GM19455 (cell line): Measurements from ENCODE around the gene CARMIL1.

ENCODE experiments used
- ATAC-seq: cut with Tn5 transposase; IDR thresholded peaks from one replicate; pipeline ENCODE4 v1.9.1; 2021; ENCODE audit not compliant: unreplicated experiment

The CARMIL1 gene

DNA sequence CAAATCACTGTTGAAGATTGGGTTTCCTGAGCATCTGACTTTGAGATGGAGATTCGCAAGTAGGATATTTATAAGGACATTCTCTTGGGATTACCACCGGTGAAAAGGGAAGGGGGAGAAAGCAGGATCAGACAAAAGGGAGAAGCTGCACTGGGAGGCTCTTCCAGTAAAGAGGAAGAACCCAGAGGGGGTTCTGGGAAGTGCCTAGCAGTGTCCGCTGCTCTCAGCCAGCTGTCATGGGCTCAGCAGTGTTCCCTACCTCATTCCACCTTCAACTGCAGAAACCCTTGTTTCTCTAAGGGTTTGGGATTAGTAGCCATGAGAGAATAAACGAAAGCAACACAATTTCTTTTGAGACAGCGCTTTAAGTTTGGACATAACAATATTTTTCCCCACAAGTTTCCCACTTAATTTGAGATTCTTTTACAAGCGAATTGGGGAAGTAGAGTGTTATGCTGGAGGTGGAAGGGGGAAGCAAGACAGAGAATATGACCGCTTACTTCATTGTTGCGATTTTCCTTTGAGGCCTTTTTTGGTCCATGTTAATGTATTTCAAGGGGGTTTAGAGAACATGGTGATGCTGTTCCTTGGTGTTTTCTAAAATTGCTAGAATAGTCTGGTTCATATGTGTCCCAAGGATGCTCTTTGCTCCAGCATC, 218.3 kb downstream of the CARMIL1 start:
- ATAC-seq, result no peak

GRCh38 chr6:25498505-25498904, 219.3 kb downstream of the CARMIL1 start:
- ATAC-seq, result no peak

GRCh38 chr6:25499615-25500235, 220.6 kb downstream of the CARMIL1 start:
- no peak for ATAC-seq

GRCh38 chr6:25503686-25504085, 224.5 kb downstream of the CARMIL1 start:
- ATAC-seq, result no peak

DNA sequence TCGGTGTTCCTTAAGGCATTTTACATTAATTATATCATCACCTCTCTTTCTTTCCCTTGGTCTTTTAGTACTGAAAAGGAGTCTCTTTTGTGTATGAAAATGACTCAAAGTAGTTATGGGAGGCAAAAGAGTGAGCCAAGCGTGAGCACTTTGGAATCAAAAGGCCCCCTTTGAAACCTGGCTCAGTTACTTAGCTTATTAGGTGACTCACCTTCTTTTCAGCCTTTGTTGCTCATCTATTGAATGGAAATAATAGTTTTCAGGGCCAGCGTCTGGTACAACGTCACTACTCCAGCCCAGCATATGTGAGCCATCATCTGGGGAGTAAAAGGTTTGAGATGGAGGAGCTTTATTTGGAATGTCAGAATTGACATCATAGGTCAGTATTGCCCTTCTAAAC, 225.5 kb downstream of the CARMIL1 start:
- ATAC-seq, result no peak

DNA sequence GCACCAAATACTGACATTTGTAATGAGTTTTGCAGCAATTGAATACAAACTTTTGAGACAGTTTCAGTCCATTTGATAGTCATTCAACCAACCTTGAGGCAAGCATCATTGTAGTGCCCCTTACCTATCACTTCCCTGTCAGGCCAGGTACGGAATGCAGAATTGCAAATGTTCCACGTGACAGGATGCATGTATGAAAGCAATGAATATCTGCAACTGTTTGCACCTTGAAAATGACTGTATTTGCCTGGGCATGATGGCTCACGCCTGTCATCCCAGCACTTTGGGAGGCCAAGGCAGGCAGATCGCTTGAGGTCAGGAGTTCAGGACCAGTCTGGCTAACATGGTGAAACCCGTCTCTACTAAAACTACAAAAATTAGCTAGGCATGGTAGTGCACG, 226.8 kb downstream of the CARMIL1 start:
- no peak for ATAC-seq

DNA sequence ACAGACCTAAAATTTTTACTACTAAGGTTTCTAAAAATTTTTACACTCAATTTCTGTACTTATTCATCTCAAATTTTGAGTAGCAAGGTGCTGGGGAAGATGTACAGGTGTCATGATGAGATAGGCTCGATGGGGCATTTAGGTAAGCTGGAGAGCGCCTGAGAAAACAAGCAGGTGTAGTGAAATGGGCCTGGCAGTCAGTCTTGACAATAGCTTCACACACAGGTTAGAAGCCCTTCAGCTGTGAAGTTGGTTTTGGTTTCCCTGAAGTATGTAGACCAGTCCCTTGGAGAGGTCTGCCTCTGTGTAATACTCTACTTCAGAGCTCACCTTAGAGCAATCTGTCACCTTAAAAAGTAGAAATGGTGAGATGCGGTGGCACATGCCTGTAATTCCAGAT, 228.9 kb downstream of the CARMIL1 start:
- no peak for ATAC-seq

DNA sequence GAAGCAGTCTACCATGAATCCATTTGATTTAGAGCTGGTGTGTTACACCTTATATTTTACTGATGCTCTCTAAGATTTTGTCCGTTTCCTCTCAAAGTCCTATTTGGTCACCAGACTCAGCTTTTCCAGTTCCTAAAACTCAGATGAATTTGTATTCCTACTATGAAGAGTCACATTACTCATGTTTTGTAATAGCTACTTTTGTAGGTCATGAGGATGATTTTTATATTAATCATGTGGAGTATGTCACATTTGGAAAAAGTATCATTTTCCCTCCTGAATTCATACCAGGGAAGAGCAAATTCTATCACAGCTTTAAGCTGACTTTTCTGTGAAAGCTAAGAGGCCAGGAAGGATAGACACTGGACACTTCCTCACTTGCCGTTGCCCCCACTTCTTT, 232.2 kb downstream of the CARMIL1 start:
- ATAC-seq, result no peak

GRCh38 chr6:25512560-25512959, 233.4 kb downstream of the CARMIL1 start:
- no peak for ATAC-seq

GRCh38 chr6:25519856-25520255, 240.7 kb downstream of the CARMIL1 start:
- no peak for ATAC-seq

GRCh38 chr6:25524542-25524941, 245.4 kb downstream of the CARMIL1 start:
- no peak for ATAC-seq

DNA sequence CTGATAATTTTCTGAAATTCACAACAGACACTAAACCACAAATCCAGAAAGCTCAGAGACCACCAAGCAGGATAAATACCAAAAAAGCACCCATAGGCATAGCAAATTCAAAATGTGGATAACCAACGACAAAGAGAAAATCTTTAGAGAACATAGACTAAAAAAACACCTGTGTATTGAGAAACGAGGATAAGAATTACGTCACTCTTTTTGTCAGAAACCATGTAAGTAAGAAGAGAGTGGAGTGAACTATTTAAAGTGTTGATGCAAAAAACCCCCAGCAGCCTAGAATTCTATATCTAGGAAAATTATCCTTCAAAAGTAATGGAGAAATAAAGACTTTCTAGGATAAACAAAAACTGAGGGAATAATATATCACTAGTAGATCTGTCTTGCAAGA, 245.9 kb downstream of the CARMIL1 start:
- ATAC-seq, result no peak

DNA sequence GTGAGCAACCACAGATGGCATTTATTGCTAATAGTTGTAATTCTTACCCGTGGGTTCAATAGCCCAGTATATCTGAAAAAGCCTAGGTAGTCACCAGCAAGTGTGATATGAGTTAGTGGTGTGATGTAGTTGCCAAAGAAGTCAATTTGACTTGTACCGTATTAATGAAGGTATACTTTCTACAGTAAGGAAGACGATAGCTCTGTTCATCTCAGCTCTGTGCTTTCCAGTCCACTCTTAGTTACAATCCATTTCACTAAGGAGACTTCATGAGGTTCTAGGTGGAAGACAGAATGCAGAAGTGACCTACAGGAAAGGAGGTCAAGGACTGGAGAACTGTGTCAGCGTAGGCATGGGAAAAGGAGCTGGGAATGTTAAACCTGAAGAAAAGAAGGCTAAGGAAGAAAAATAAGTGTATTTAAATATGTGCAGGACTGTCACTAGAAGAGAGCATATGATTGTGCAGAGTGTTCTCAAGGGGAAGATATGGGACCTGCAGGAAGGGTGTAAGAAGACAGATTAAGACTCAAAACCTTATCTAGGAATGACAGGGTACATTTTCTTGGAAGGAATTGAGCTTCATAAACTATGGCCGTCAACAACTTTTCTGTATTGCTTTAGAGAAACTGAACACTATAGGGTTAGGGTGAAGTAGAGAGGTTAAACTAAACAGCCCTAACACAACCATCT, 255.9 kb downstream of the CARMIL1 start:
- no peak for ATAC-seq

DNA sequence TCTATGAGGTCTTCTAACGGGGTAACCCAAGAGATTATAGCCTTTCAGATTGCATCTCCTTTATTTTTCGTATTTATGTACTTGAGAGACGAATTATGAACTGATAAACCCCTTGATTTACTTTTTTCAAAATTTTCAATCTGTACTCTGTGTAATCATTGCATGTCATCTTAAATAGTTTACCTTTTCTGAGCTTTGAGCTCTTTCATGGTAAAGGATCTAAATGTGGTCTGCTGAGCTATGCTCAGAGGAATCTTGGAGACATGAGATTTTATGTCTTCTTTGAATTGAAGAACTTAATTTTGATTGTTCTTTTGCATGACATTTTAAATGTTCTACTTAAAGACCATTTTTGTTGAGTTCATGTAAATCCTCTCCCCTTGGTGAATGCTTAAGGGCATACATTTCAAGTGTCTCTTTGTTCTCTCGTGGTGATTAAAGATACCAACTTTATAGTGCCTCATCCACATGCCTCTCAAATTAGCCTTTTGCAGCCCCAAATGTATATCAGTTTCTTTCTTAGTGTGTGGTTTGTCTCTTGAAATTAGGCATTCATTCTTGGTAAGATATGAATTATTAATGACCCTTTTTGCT, 256.6 kb downstream of the CARMIL1 start:
- no peak for ATAC-seq

- no peak for ATAC-seq
Observed at GRCh38 chr6:25536781-25537180, 257.6 kb downstream of the CARMIL1 start.

DNA sequence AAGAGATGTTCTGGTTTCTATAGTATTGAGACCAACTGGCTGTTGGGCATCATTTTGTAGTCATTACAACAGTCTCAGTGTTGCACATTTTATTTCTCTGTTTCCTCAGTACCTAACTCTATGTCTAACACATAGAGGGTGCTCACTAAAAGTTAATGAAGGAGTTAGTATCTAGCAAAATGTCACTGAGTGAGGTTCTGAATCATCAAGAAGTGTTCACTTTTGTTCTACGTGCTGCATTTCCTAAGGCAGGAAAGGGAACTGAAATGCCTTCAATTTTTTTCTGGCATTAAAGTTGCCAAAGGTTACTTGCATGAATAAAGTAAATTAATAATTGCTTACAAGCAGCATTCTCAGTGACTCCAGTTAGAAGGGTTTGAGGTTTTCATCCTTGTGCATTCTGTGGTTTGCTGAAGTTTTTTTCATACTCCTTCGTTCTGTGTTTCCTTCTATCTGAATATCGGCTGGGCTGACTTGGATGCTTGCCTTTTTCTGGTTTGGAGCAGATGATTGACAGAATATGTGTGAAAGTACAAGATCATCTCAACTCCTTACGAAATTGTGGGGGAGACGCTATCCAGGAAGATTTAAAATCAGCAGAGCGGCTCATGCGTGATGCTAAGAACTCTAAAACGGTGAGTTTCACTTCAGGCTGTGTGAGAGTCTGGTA, 258.3 kb downstream of the CARMIL1 start:
- ATAC-seq, result no peak

GRCh38 chr6:25541228-25541627, 262.1 kb downstream of the CARMIL1 start:
- no peak for ATAC-seq

DNA sequence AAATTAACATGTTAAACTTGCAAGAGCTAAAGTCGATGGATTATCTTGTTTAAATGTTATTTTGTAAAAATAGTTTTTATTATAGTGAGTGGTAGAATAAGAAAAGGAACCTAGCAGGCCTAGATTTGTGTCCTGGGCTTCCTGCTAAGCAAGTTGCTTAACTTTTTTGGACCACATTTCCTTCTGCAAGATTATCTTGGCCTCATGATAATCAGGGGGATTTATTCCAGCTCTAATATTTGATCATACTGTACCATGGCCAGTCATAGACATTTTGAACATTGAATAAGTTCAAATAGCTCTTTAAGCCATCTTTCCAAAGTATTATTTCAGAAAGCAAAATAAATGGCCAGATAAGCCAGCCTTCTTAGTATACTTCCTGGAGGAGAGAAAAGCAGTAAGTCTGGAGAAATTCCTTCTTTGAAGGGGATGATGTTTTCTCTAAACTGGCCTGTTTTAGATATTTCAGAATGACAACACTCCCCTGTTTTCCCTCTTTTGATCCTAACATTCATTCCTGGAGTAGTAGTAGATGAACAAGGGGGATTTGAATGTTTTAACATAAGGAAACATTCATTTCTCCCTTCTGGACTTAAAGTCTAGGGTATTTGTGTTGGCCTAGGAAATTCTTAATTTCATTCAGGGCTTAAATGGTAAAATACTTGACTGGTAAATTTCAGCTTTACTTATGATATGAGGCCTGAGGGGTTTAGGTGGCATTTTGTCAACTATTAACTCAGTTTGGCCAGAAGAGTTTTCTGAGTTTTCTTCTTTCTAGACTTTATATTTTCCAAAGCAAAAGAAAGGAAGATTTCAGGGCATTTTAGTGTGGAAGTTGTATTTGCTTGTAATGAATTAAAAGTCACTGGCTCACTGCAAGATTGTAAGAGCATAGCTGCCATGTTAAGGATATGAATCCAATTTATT, 264.1 kb downstream of the CARMIL1 start:
- ATAC-seq, result no peak

DNA sequence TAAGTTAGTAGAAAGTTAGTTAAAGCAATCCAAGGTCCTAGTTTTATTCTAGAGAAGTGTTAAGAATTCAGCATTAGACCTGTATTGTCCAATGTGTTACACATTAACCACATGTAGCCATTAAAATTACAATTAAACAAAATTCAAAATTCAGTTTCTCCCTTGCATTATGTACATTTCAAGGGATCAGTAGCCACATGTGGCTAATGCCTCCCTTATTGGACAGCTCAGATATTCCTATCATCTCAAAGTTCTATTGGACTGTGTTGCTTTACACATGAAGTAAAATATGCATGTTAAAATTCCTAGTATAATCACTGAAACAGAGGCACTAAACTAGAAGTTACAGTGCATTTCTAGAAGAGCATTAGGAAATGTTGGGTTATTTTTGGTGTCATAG, 265.7 kb downstream of the CARMIL1 start:
- ATAC-seq, result no peak

DNA sequence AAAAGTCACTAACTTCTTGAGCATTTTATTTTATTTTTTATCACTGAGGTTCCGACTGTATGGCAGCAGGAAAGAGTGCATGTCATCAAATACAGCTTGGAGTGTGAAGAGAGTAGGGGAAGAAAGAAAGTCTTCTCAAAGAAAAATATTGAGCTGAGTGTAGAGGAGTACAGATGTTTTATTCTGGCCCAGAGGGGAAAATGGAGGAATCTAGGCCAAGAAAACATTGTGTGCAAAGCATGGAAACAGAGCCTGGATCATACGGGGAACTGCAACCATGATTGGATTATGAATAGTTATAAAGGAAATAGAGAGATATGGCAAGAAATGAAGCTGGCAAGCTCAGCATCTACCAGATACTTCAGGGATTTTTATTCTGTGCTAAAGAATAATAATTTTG, 268.6 kb downstream of the CARMIL1 start:
- ATAC-seq, result no peak
